ENCODE results near the gene GAGE12E. TPM values are rescaled to one million over a fixed set of nuclear protein-coding genes. Genes with fewer than 3 reads are reported as not detected.

Gene GAGE12E
- total RNA-seq (2014; rRNA removed; shearing (Covaris generic)): 12.0 and 13.1 TPM in 2 replicates

GRCh38 chrX:49550989-49551388 is at the start of gene GAGE12E:
GAGE12E (plus strand) TSS chrX:49551289; CDS start chrX:49552444, 1,155 bp downstream.

GRCh38 chrX:49531877-49532276 is 19.2 kb upstream of the GAGE12E start, which contains the start of gene GAGE12C:
GAGE12C (plus strand) TSS chrX:49532177; CDS start chrX:49533332, 1,155 bp downstream.

GRCh38 chrX:49541433-49541832 is 9.7 kb upstream of the GAGE12E start, which contains the start of gene GAGE12D:
GAGE12D (plus strand) TSS chrX:49541733; CDS start chrX:49542888, 1,155 bp downstream.

GRCh38 chrX:49560542-49560941 is 9.5 kb downstream of the GAGE12E start, which contains the start of gene GAGE12F:
GAGE12F (plus strand) TSS chrX:49560842; CDS start chrX:49561997, 1,155 bp downstream.

GRCh38 chrX:49570100-49570499 is 19.0 kb downstream of the GAGE12E start, which contains the start of gene GAGE12G:
GAGE12G (plus strand) TSS chrX:49570400; CDS start chrX:49571555, 1,155 bp downstream.

GRCh38 chrX:49579649-49580048 is 28.6 kb downstream of the GAGE12E start, which contains the start of gene GAGE12H:
GAGE12H (plus strand) TSS chrX:49579949; CDS start chrX:49581104, 1,155 bp downstream.

GRCh38 chrX:49589196-49589595 is 38.1 kb downstream of the GAGE12E start, which contains the start of gene GAGE2A:
GAGE2A (plus strand) TSS chrX:49589496; CDS start chrX:49590651, 1,155 bp downstream.

GRCh38 chrX:49598720-49599119 is 47.6 kb downstream of the GAGE12E start, which contains the start of gene GAGE1:
GAGE1 (plus strand) TSS chrX:49599020; CDS start chrX:49600175, 1,155 bp downstream.

Small RNA genes within 50 kb of the gene (small RNA-seq; reads per million reads assigned to genes)
- not detected for gene GAGE12B

Other genes starting within 250 kb of the GAGE12E start
- not detected in 2 replicates for gene GAGE10, start 247.6 kb upstream of the GAGE12E start, total RNA-seq (2014; rRNA removed; shearing (Covaris generic))
- 0.57 and 12.5 TPM in 2 replicates for gene GAGE12J, start 229.3 kb upstream of the GAGE12E start, total RNA-seq (2014; rRNA removed; shearing (Covaris generic))
- 1.2 and 9.5 TPM in 2 replicates for gene GAGE13, start 219.7 kb upstream of the GAGE12E start, total RNA-seq (2014; rRNA removed; shearing (Covaris generic))
- not detected in 2 replicates for gene GAGE12C, start 19.1 kb upstream of the GAGE12E start, total RNA-seq (2014; rRNA removed; shearing (Covaris generic))
- gene GAGE12D, start 9.6 kb upstream of the GAGE12E start, total RNA-seq (2014; rRNA removed; shearing (Covaris generic)): not detected in 2 replicates
- gene GAGE12F, start 9.6 kb downstream of the GAGE12E start, total RNA-seq (2014; rRNA removed; shearing (Covaris generic)): not detected in 2 replicates
- not detected in 2 replicates for gene GAGE12G, start 19.1 kb downstream of the GAGE12E start, total RNA-seq (2014; rRNA removed; shearing (Covaris generic))
- gene GAGE12H, start 28.7 kb downstream of the GAGE12E start, total RNA-seq (2014; rRNA removed; shearing (Covaris generic)): 1.0 TPM in 1 of 2 replicates, not detected in the other
- gene GAGE2A, start 38.2 kb downstream of the GAGE12E start, total RNA-seq (2014; rRNA removed; shearing (Covaris generic)): 28.0 and 28.9 TPM in 2 replicates
- 29.5 and 37.1 TPM in 2 replicates for gene GAGE1, start 47.7 kb downstream of the GAGE12E start, total RNA-seq (2014; rRNA removed; shearing (Covaris generic))
- 3.6 and 7.5 TPM in 2 replicates for gene PAGE1, start 144.7 kb downstream of the GAGE12E start, total RNA-seq (2014; rRNA removed; shearing (Covaris generic))

All from A375 (cell line).